HG03135 (cell line): ENCODE measurements around the gene ZNF548.
"Not testable (repeated sequence)": the region's sequence is repeated elsewhere in the genome, so short reads cannot be mapped to it uniquely, and the experiment has no call there.

Experiments used
- ATAC-seq: cut with Tn5 transposase; IDR thresholded peaks from one replicate; pipeline ENCODE4 v1.9.1; 2021; ENCODE audit warnings: mild to moderate bottlenecking, moderate library complexity; ENCODE audit not compliant: unreplicated experiment

ZNF548 gene

DNA sequence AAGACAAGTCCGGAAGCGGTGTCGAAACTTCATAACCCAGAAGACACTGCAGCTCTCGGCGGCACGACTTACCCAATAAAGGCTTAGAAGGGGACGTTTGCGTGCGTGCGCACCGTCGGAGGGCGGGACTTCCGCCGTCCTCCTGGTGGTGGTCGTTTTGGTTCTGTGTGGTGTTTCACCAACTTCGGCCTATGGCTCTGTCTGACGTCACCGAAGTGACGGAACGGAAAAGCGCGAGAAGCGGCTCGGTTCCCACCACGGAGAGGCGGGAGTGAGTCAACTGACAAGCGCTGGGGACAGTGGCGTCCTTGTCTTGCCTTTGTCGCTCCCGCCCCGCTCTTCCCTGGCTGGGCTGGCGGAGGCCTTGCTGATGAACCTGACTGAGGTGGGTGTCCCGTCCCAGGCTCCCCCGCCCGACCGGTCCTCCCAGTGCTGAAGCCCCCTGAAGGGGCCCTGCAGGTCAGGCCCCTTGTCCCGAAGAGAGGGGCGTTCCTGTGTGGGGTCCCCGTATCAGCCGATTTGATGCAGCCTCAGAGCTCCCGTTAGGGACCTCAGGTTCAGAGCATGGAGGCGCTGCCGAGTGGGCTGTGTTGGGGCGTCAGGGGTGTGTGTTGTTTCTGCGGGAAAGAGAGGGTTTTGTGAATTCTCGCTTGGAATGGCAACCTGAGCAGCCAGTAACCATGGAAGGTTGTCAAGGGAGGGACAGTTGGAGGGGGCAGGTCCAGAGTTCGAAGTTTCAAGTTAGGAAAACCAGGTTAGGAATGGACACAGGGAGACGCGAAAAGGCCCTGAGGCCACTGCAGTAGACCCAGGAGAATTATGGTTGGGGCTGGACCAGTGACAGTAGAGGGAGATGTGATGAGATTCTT, at the start of gene ZNF548:
Gene ZNF548, plus strand, starts transcription at position 125 of the 869 bp plus-strand sequence. Its CDS starts 246 bp downstream, at position 371.
- ATAC-seq = peak; percentile 98

DNA sequence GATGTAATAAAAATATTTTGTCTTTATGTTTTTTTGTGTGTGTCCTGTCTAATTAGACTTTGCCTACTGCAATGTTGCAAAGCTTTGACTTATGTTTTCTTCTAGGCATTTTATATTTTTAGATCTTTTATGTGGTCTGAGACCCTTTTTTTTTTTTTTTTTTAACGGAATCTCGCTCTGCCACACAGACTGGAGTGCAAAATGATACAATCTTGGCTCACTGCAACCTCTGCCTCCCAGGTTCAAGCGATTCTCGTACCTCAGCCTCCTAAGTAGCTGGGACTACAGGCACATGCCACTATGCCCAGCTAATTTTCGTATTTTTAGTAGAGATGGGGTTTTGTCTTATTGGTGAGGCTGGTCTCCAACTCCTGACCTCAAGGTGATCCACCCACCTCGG, 47.1 kb upstream of the ZNF548 start:
- no peak for ATAC-seq

DNA sequence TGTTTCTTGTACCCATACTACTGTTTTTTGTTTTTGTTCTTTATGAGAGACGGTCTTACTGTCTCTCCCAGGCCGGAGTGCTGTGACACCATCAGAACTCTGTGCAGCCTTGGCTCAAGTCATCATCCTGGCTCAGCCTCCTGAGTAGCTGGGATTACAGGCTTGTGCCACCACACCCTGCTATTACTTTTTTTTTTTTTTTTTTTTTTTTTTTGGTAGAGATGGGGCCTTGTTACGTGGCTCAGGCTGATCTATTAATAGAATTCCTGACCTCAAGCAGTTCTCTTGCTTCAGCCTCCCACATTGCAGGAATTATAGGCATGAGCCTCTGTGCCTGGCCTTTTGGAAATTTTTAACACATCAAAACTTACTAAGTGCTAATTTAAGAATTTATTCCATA, 41.5 kb upstream of the ZNF548 start:
- ATAC-seq = no peak

GRCh38 chr19:57350877-57351805, 38.5 kb upstream of the ZNF548 start, which contains the start of gene ZNF304:
Gene ZNF304 (plus strand): TSS chr19:57351271. CDS start chr19:57351665, 394 bp downstream.
- peak; percentile 93 for ATAC-seq

DNA sequence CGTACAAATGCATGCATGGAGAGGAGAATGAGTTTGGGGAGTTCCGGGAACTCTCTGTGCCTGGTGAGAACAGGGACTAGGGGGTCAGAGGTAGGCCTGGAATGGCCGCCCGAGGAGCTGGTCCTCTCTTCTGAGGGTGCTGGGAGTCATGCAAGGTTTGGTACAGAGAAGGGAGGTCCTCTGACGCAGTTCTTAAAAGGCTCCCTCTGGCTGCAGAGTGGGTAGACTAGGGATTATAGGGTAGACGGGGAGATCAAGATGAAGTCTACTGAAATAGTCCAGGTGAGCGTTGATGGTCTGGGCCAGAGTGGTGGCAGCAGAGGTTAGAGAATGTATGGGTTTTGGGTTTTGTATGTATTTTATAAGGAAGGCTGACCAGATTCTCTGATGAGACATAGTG, 37.8 kb upstream of the ZNF548 start:
- no peak for ATAC-seq

DNA sequence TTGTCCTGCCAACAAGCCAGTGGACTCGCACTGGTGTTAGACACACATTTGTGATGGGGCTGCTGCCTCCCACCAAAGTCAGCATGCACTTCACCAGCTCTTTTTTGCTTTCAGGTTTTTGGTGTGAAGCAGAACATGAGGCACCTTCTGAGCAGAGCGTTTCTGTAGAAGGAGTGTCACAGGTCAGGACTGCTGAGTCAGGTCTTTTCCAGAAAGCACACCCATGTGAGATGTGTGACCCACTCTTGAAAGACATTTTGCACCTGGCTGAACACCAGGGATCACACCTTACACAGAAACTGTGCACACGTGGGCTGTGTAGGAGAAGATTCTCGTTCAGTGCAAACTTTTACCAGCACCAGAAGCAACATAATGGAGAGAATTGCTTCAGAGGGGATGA, 33.7 kb upstream of the ZNF548 start:
- no peak for ATAC-seq

GRCh38 chr19:57357406-57357805, 32.2 kb upstream of the ZNF548 start:
- ATAC-seq = no peak

DNA sequence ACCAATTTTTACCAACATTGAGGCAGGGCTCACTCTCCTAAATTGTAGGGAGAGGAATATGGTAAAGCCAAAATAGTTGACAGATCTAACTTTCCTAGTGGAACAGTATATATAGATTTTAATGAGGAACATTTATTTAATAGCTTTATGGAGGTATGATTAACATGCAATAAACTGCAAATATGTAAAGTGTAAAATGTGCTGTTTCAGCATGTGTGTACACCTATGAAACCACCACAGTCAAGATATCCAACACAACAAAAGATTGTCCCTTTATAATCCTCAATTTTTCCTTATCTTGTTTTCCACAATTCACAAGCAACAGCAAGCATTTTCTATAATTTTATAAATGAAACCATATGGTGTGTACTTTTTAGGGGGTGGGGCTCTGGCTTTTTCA, 30.4 kb upstream of the ZNF548 start:
- no peak for ATAC-seq

DNA sequence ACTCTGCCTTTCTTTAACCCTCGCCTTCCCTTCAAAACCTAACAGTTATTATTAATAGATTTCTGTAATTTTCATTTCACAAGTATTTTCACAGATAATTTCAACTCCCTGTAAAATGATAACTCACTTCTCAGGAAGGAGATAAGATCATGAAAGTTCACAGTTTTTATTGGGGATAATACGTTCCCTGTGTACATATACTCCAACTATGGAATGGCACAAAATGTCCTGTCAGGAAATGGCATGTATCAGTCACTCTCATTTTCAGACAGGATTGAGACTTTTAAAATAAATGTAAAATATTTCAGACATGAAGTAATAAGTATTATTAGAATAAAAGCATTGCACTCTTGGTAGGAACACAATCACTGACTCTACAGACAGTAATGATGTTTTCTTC, 27.2 kb upstream of the ZNF548 start:
- ATAC-seq = no peak

- peak; percentile 95 for ATAC-seq
Observed at GRCh38 chr19:57362997-57363687, 26.5 kb upstream of the ZNF548 start, which contains the start of the genes TRAPPC2B and ZNF547. Gene TRAPPC2B (plus strand): TSS chr19:57363551. CDS start chr19:57364834, 1,283 bp downstream. Gene ZNF547 (plus strand): TSS chr19:57363551. CDS start chr19:57368556, 5,005 bp downstream.

DNA sequence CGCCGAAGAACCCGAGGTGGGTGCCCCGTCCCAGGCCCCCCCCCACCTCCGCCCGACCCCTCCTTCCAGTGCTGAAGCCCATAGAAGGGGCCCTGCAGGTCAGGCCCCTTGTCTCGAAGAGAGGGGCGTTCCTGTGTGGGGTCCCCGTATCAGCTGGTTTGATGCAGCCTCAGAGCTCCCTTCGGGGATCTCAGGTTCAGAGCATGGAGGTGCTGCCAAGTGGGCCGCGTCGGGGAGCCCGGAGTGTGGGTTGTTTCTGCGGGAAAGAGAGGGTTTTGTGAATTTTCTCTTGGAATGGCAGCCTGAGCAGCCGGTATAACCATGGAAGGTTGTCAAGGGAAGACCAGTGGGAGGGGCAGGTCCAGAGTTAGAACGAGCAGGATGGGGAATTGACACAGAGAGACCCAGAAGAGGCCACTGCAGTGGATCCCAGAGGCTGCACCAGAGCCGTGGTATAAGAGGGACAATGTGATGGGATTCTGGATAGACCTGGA, 25.9 kb upstream of the ZNF548 start:
- ATAC-seq = no peak

- no peak for ATAC-seq
Observed at GRCh38 chr19:57366776-57367175, 22.9 kb upstream of the ZNF548 start.

DNA sequence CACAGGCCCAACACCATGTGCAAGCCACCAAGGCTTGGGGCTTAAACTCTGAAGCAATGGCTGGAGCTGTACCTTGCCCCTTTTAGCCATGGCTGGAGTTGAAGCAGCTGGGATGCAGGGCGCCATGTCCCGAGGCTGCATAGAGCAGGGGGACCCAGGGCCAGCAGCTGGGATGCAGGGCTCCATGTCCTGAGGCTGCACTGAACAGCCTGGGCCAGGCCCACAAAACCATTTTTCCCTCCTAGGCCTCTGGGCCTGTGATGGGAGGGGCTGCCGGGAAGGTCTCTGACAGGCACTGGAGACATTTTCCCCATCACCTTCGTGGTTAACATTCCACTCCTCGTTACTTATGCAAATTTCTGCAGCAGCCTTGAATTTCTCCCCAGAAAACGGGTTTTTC, 15.5 kb upstream of the ZNF548 start:
- no peak for ATAC-seq

GRCh38 chr19:57374647-57375046, 15.0 kb upstream of the ZNF548 start:
- not testable (repeated sequence) for ATAC-seq

- ATAC-seq = no peak
Observed at GRCh38 chr19:57376151-57376550, 13.5 kb upstream of the ZNF548 start.

GRCh38 chr19:57377498-57378146, 12.0 kb upstream of the ZNF548 start:
- no peak for ATAC-seq

DNA sequence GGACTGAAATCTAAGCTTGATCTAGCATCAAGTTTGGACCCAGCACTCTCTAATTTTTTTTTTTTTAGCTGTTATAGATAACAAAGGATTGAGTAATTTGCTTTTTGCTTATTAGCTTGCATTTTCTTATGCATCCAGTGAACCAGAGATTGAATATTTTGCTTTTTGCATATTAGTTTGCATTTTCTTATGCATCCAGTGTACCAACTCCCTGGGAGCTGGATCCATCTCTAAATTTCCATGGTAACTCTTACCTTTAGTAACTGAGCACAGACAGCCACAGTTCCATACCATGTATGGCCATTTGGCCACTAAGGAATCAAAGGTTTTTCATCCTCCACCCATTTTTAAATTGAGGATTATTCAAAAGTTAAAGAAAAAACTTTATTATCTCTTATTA, 8.7 kb upstream of the ZNF548 start:
- ATAC-seq = no peak

- ATAC-seq = no peak
Observed at GRCh38 chr19:57382806-57383488, 6.7 kb upstream of the ZNF548 start.

- no peak for ATAC-seq
Observed at GRCh38 chr19:57389194-57389729, 392 bp upstream of the ZNF548 start.
